HEK293 (cell line): Measurements from ENCODE around the gene MAP3K12.

Experiments used
- CTCF ChIP-seq: fragments of 450-650 bp; formaldehyde crosslinking; IDR thresholded peaks from 2 replicates; pipeline ENCODE4 v1.5.1; 2016; ENCODE audit warnings: missing biosample characterization, missing genetic modification characterization
- IKZF3 ChIP-seq: fragments of 450-650 bp; IDR thresholded peaks from 2 replicates; pipeline ENCODE4 v1.5.0; 2018; ENCODE audit warnings: missing biosample characterization, mild to moderate bottlenecking, missing genetic modification characterization, moderate library complexity
- KLF1 ChIP-seq: fragments of 450-650 bp; formaldehyde crosslinking; IDR thresholded peaks from 2 replicates; pipeline ENCODE4 v1.5.1; 2016; ENCODE audit warnings: missing biosample characterization, missing genetic modification characterization
- KLF8 ChIP-seq: fragments of 450-650 bp; formaldehyde crosslinking; IDR thresholded peaks from 2 replicates; pipeline ENCODE4 v1.5.1; 2016; ENCODE audit warnings: missing biosample characterization, missing genetic modification characterization
- TRIM28 ChIP-seq: IDR thresholded peaks from 2 replicates; pipeline ENCODE4 v1.6.1; 2011; ENCODE audit warnings: low read length, control low read depth, borderline replicate concordance
- TSHZ1 ChIP-seq: fragments of 450-650 bp; formaldehyde crosslinking; IDR thresholded peaks from 2 replicates; pipeline ENCODE4 v1.5.1; 2016; ENCODE audit warnings: missing biosample characterization, missing genetic modification characterization, borderline replicate concordance
- ZBTB1 ChIP-seq: fragments of 450-650 bp; formaldehyde crosslinking; IDR thresholded peaks from 2 replicates; pipeline ENCODE4 v1.5.1; 2016; ENCODE audit warnings: missing biosample characterization, missing genetic modification characterization
- ZBTB10 ChIP-seq: fragments of 450-650 bp; formaldehyde crosslinking; IDR thresholded peaks from 2 replicates; pipeline ENCODE4 v1.5.1; 2016; ENCODE audit warnings: missing biosample characterization, missing genetic modification characterization
- ZBTB17 ChIP-seq: fragments of 450-650 bp; formaldehyde crosslinking; IDR thresholded peaks from 2 replicates; pipeline ENCODE4 v1.5.1; 2016; ENCODE audit warnings: missing biosample characterization, missing genetic modification characterization
- ZBTB20 ChIP-seq: fragments of 450-650 bp; formaldehyde crosslinking; IDR thresholded peaks from 2 replicates; pipeline ENCODE4 v1.5.1; 2016; ENCODE audit warnings: missing biosample characterization, missing genetic modification characterization
- ZBTB6 ChIP-seq: fragments of 450-650 bp; formaldehyde crosslinking; IDR thresholded peaks from 2 replicates; pipeline ENCODE4 v1.5.1; 2017; ENCODE audit warnings: missing biosample characterization, missing genetic modification characterization
- ZNF202 ChIP-seq: fragments of 450-650 bp; formaldehyde crosslinking; IDR thresholded peaks from 2 replicates; pipeline ENCODE4 v1.5.1; 2016; ENCODE audit warnings: missing biosample characterization, missing genetic modification characterization, borderline replicate concordance
- ZNF221 ChIP-seq: fragments of 450-650 bp; formaldehyde crosslinking; IDR thresholded peaks from 2 replicates; pipeline ENCODE4 v1.5.1; 2017; ENCODE audit warnings: missing biosample characterization, missing genetic modification characterization, borderline replicate concordance
- ZNF274 ChIP-seq, 2 experiments: fragments of 200-500 bp in 1 of 2; fragments of 450-650 bp in 1 of 2; sonication (Bioruptor generic) in 1 of 2; formaldehyde crosslinking in 1 of 2; IDR thresholded peaks; 2 replicates each; pipeline versions ENCODE4 v1.5.1 to v1.6.1; 2014 to 2016; ENCODE audit warnings: borderline replicate concordance in 1 of 2, inconsistent platforms in 1 of 2, low read length in 1 of 2, missing biosample characterization in 1 of 2, missing genetic modification characterization in 1 of 2
- ZNF311 ChIP-seq: fragments of 450-650 bp; formaldehyde crosslinking; IDR thresholded peaks from 2 replicates; pipeline ENCODE4 v1.5.1; 2017; ENCODE audit warnings: missing biosample characterization, missing genetic modification characterization, borderline replicate concordance
- ZNF335 ChIP-seq: fragments of 450-650 bp; formaldehyde crosslinking; conservative IDR thresholded peaks from 2 replicates; pipeline ENCODE4 v1.5.1; 2016; ENCODE audit warnings: missing biosample characterization, missing genetic modification characterization
- ZNF488 ChIP-seq: fragments of 450-650 bp; formaldehyde crosslinking; IDR thresholded peaks from 2 replicates; pipeline ENCODE4 v1.5.1; 2016; ENCODE audit warnings: missing biosample characterization, missing genetic modification characterization
- ZNF501 ChIP-seq: fragments of 450-650 bp; formaldehyde crosslinking; IDR thresholded peaks from 2 replicates; pipeline ENCODE4 v1.5.1; 2016; ENCODE audit warnings: missing biosample characterization, missing genetic modification characterization
- ZNF558 ChIP-seq: fragments of 450-650 bp; formaldehyde crosslinking; IDR thresholded peaks from 2 replicates; pipeline ENCODE4 v1.5.1; 2016; ENCODE audit warnings: missing biosample characterization, missing genetic modification characterization
- ZNF560 ChIP-seq: fragments of 450-650 bp; formaldehyde crosslinking; IDR thresholded peaks from 2 replicates; pipeline ENCODE4 v1.5.1; 2017; ENCODE audit warnings: missing biosample characterization, missing genetic modification characterization, borderline replicate concordance
- ZNF610 ChIP-seq: fragments of 450-650 bp; formaldehyde crosslinking; IDR thresholded peaks from 2 replicates; pipeline ENCODE4 v1.5.1; 2016; ENCODE audit warnings: missing biosample characterization, missing genetic modification characterization, borderline replicate concordance
- ZNF626 ChIP-seq: fragments of 450-650 bp; sonication (Bioruptor Pico); formaldehyde crosslinking; IDR thresholded peaks from 2 replicates; pipeline ENCODE4 v1.5.1; 2018; ENCODE audit warnings: missing biosample characterization, missing genetic modification characterization, inconsistent platforms
- ZNF654 ChIP-seq: fragments of 450-650 bp; formaldehyde crosslinking; IDR thresholded peaks from 2 replicates; pipeline ENCODE4 v1.5.1; 2016; ENCODE audit warnings: low read depth, missing biosample characterization, missing genetic modification characterization
- ZNF658 ChIP-seq: fragments of 450-650 bp; formaldehyde crosslinking; IDR thresholded peaks from 2 replicates; pipeline ENCODE4; 2016; ENCODE audit warnings: missing biosample characterization, missing genetic modification characterization
- ZNF660 ChIP-seq: fragments of 450-650 bp; IDR thresholded peaks from 2 replicates; pipeline ENCODE4 v1.5.1; 2018; ENCODE audit warnings: missing biosample characterization, mild to moderate bottlenecking, missing genetic modification characterization
- ZNF747 ChIP-seq: fragments of 450-650 bp; formaldehyde crosslinking; IDR thresholded peaks from 2 replicates; pipeline ENCODE4 v1.5.1; 2016; ENCODE audit warnings: missing biosample characterization, missing genetic modification characterization
- ZNF776 ChIP-seq: fragments of 450-650 bp; formaldehyde crosslinking; IDR thresholded peaks from 2 replicates; pipeline ENCODE4 v1.5.0; 2017; ENCODE audit warnings: missing biosample characterization, missing genetic modification characterization, borderline replicate concordance
- ZNF843 ChIP-seq: fragments of 450-650 bp; formaldehyde crosslinking; IDR thresholded peaks from 2 replicates; pipeline ENCODE4 v1.5.1; 2016; ENCODE audit warnings: missing biosample characterization, missing genetic modification characterization
- ZXDB ChIP-seq: fragments of 450-650 bp; formaldehyde crosslinking; IDR thresholded peaks from 2 replicates; pipeline ENCODE4 v1.5.1; 2016; ENCODE audit warnings: missing biosample characterization, missing genetic modification characterization

Gene MAP3K12

GRCh38 chr12:53451661-53452158, 47.5 kb downstream of the MAP3K12 start, which contains the start of gene PCBP2 (continued):
- no peak for TF ChIP-seq ZBTB10
- TF ChIP-seq ZXDB (tag by site-specific recombination), result peak; percentile 54
- TF ChIP-seq ZBTB17 (tag by site-specific recombination), result peak; percentile 90
- TF ChIP-seq ZBTB20 (tag by site-specific recombination), result no peak
- peak; percentile 33; the same call in 1 of the 2 replicates for TF ChIP-seq IKZF3 (tag by site-specific recombination)
- peak; percentile 62; the same call in 1 of the 2 replicates for TF ChIP-seq ZNF558
- peak; percentile 48; the same call in 1 of the 2 replicates for TF ChIP-seq TRIM28
- peak; percentile 58 for TF ChIP-seq KLF1 (tag by site-specific recombination)
- TF ChIP-seq ZNF274 (IDR thresholded peaks at IDR 0.05; ENCODE audit: low read length), result no peak
- no peak for TF ChIP-seq ZNF274 (tag by site-specific recombination; IDR thresholded peaks at IDR 0.05; ENCODE audit: borderline replicate concordance)
- no peak for TF ChIP-seq ZNF221 (tag by site-specific recombination)
- TF ChIP-seq ZNF654 (tag by site-specific recombination), result peak; percentile 62
- no peak for TF ChIP-seq ZBTB1 (tag by site-specific recombination)
- TF ChIP-seq ZNF747 (tag by site-specific recombination), result no peak
- TF ChIP-seq ZNF626 (tag by site-specific recombination), result no peak
- no peak; the same call in 1 of the 2 replicates for TF ChIP-seq ZNF335 (tag by site-specific recombination)
- TF ChIP-seq ZNF776 (tag by site-specific recombination), result no peak
- peak; percentile 33; the same call in 1 of the 2 replicates for TF ChIP-seq ZBTB6 (tag by site-specific recombination)
- TF ChIP-seq ZNF311 (tag by site-specific recombination), result no peak
- TF ChIP-seq ZNF488 (tag by site-specific recombination), result no peak
- TF ChIP-seq ZNF501, result peak; percentile 82; the same call in 1 of the 2 replicates
- TF ChIP-seq ZNF202, result no peak
- peak; percentile 97 for TF ChIP-seq ZNF660
- peak; percentile 99 for TF ChIP-seq CTCF (tag by site-specific recombination)
- peak; percentile 71 for TF ChIP-seq ZNF843
- peak; percentile 84; the same call in 1 of the 2 replicates for TF ChIP-seq ZNF610 (tag by site-specific recombination)
- TF ChIP-seq ZNF560 (tag by site-specific recombination), result no peak
- no peak for TF ChIP-seq ZNF658 (tag by site-specific recombination)
- peak; percentile 97 for TF ChIP-seq KLF8 (tag by site-specific recombination)
- TF ChIP-seq TSHZ1 (tag by site-specific recombination), result peak; percentile 63; the same call in 1 of the 2 replicates
